Gastrocnemius medialis (tissue), 4 donors: ENCODE results near the gene USP12.

Experiments
- POLR2A ChIP-seq, 2 donors: fragments of 450-650 bp; IDR thresholded peaks; one replicate each; pipeline ENCODE4 v1.6.1; 2017; ENCODE audit warnings: antibody characterized with exemption in 2 of 2, mild to moderate bottlenecking in 2 of 2, moderate library complexity in 2 of 2
- TF ChIP-seq, protein P1 (sequence below), 5 experiments: fragments of 450-650 bp in 3 of 5; fragments of 200-600 bp in 2 of 5; sonication (generic) in 2 of 5; IDR thresholded peaks in 4 of 5; conservative IDR thresholded peaks in 1 of 5; 1 replicate in 4 of 5; 2 replicates in 1 of 5; pipeline ENCODE4 v1.5.1; 2016 to 2019; ENCODE audit warnings: antibody characterized with exemption in 5 of 5, mild to moderate bottlenecking in 3 of 5, moderate library complexity in 3 of 5

DNA sequence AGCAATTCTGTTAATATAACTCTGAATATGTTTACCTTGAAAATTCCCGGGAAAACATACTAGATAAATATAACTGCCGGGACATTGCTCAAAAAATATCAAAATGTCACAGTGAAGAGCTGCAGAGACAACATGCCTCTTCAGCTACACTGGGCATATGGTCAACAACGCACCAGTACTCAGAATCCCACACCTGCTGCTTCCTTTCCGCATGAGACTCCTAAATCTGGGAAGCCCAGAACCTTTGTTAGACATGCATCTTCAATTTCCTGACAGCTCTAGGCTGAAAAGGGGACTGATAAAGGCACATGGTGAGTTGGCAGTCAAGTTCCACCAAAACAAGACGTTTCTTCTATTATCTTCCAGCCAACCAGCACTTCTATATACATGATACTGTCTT, 53.7 kb downstream of the USP12 start:
- TF ChIP-seq, protein P1, sequence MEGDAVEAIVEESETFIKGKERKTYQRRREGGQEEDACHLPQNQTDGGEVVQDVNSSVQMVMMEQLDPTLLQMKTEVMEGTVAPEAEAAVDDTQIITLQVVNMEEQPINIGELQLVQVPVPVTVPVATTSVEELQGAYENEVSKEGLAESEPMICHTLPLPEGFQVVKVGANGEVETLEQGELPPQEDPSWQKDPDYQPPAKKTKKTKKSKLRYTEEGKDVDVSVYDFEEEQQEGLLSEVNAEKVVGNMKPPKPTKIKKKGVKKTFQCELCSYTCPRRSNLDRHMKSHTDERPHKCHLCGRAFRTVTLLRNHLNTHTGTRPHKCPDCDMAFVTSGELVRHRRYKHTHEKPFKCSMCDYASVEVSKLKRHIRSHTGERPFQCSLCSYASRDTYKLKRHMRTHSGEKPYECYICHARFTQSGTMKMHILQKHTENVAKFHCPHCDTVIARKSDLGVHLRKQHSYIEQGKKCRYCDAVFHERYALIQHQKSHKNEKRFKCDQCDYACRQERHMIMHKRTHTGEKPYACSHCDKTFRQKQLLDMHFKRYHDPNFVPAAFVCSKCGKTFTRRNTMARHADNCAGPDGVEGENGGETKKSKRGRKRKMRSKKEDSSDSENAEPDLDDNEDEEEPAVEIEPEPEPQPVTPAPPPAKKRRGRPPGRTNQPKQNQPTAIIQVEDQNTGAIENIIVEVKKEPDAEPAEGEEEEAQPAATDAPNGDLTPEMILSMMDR (IDR thresholded peaks at IDR 0.05 in 4 of 5, conservative IDR thresholded peaks at IDR 0.05 in 1 of 5), result no peak
- no peak for TF ChIP-seq POLR2A (IDR thresholded peaks at IDR 0.05)
